ENCODE results near the gene LTF. TPM values are rescaled to one million over a fixed set of nuclear protein-coding genes. Genes with fewer than 3 reads are reported as not detected.

Gene LTF
- total RNA-seq, 4 donors from 2014 or later = 0.14 to 3.3 TPM; not detected in 2

DNA sequence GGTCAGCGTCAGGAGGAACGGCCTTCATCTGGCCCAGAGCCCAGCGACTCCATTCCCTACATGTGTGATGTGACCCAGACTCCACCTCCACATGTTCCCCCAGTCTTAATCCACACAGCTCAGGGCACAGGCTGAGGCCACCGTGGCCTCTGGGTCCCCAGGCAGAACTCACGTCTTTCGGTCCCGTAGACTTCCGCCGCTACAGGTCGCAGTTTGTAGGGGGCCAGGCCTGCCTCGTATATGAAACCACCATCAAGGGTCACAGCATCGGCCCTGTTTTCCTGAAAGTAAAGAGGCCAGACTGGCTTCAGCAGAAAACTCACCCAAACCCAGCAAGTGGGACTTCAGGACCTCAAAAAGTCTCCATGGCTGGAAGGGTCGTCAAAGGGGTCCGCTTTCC, 8.6 kb downstream of the LTF start:
- Histone ChIP-seq H3K9me3 (no peaks in the 10 kb centered on the region), H3K4me3 (no peak overlapping the region), H3K4me1 (no peaks in the 10 kb centered on the region), H3K36me3 (no peaks in the 10 kb centered on the region), H3K27me3 (no peaks in the 10 kb centered on the region), H3K27ac (no peak overlapping the region)
- intact Hi-C loops (cut with DNase I; ENCODE audit: low total_unique reads) = no loop called here
- in situ Hi-C loops (cut with MboI; ENCODE audit: low pct_ligation_motif_present in 1 of 4, low pct_unique_long_range_greater_than_20kb in 1 of 4, low sequenced_read_pairs in 3 of 4) = no loop called here
- no peak for DNase-seq
- WGBS, 2 donors (ENCODE audit: low coverage in 1 of 2) = 63 to 89% methylated on average over 2 to 14 of the region's 14 CpGs
- TF ChIP-seq EP300 (IDR thresholded peaks at IDR 0.05; ENCODE audit: low read depth) = no peak
- TF ChIP-seq, protein P1, sequence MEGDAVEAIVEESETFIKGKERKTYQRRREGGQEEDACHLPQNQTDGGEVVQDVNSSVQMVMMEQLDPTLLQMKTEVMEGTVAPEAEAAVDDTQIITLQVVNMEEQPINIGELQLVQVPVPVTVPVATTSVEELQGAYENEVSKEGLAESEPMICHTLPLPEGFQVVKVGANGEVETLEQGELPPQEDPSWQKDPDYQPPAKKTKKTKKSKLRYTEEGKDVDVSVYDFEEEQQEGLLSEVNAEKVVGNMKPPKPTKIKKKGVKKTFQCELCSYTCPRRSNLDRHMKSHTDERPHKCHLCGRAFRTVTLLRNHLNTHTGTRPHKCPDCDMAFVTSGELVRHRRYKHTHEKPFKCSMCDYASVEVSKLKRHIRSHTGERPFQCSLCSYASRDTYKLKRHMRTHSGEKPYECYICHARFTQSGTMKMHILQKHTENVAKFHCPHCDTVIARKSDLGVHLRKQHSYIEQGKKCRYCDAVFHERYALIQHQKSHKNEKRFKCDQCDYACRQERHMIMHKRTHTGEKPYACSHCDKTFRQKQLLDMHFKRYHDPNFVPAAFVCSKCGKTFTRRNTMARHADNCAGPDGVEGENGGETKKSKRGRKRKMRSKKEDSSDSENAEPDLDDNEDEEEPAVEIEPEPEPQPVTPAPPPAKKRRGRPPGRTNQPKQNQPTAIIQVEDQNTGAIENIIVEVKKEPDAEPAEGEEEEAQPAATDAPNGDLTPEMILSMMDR (IDR thresholded peaks at IDR 0.05) = no peak
- no peak for TF ChIP-seq POLR2AphosphoS5 (IDR thresholded peaks at IDR 0.05)

DNA sequence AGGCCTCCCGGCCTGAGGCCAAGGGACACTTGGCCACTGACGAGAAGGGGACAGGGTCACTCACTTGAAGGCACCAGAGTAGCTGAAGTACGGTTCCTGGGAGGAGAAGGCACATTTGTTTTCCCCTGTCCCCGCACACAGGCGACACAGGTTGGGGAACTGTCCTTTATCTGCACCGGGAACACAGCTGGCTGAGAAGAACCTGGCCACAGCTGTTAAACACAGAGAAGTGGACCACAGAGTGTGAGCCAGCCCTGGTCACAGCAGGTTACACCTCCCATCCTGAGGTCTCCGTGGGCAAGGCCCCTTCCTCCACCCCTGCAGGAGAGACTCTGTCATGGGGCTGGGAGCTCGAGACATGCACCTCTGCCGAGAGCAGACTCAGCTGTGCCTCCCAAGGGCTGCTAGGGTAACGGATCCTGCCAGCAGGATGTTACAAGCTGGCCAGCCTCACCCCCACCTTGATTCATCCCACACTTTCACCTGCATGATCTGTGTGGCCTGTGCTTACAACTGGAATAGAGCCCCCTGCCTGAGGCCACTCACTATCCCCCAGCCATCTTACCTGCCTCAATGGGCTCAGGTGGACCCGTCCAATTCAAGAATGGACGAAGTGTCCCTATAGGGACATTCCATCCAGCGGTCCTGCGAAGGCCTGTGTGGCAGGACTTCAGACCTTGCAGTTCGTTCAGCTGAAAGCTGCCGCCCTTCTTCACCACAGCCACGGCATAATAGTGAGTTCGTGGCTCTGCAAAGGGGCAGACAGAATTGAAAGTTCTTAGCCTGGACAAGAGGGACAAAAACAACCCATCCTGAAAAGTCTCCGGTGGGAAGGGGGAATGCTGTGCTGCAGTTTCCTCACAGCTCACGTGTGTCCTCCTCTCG, 9.2 kb downstream of the LTF start:
- H3K9me3 ChIP-seq = no peaks in the 10 kb centered on the region
- DNase-seq = no peak

DNA sequence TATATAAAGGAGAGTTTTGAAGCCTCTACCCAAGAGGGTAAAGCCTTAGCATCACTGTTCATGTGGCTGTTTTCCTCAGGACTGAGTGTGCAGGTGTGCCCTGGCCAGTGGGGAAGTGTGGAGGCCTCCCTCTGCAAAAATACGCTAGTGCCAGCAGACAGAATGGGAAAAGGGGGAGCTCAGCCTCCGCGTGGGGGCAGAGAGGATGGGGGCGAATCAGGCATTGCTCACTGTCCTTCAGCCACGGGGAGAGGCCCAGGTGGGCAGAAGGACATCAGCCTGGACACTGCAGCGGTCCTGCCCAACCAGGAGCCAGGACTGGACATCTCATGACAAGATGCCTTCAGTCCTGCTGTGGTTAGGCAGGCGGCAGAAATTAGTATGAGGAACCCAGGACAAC, 10.1 kb downstream of the LTF start:
- Histone ChIP-seq H3K9me3 (no peaks in the 10 kb centered on the region), H3K36me3 (no peaks in the 10 kb centered on the region), H3K27ac (no peak overlapping the region), H3K4me3 (no peak overlapping the region), H3K4me1 (no peaks in the 10 kb centered on the region), H3K27me3 (no peaks in the 10 kb centered on the region)
- TF ChIP-seq POLR2A (IDR thresholded peaks at IDR 0.05) = no peak
- DNase-seq = no peak
- in situ Hi-C loops (cut with MboI; ENCODE audit: low pct_ligation_motif_present in 1 of 4, low pct_unique_long_range_greater_than_20kb in 1 of 4, low sequenced_read_pairs in 3 of 4) (no loop called here), intact Hi-C loops (cut with DNase I; ENCODE audit: low total_unique reads) (no loop called here)
- 70% methylated on average over 6 of the region's 7 CpGs; no CpG with 5 or more reads in 1 of the 2 donors for WGBS, 2 donors (ENCODE audit: low coverage in 1 of 2)

More for the DNA sequence above, 9.2 kb downstream of the LTF start:
- no peak overlapping the region for H3K4me3 ChIP-seq
- in situ Hi-C loops (cut with MboI; ENCODE audit: low pct_ligation_motif_present in 1 of 4, low pct_unique_long_range_greater_than_20kb in 1 of 4, low sequenced_read_pairs in 3 of 4) = no loop called here
- no peaks in the 10 kb centered on the region for H3K27me3 ChIP-seq
- TF ChIP-seq POLR2AphosphoS5 (IDR thresholded peaks at IDR 0.05) (no peak), POLR2A (IDR thresholded peaks at IDR 0.05) (no peak), EP300 (IDR thresholded peaks at IDR 0.05; ENCODE audit: low read depth) (no peak)
- TF ChIP-seq, protein P1 (IDR thresholded peaks at IDR 0.05) = no peak
- 87% methylated on average over 21 of the region's 21 CpGs; no CpG with 5 or more reads in 1 of the 2 donors for WGBS, 2 donors (ENCODE audit: low coverage in 1 of 2)
- H3K27ac ChIP-seq = no peak overlapping the region
- intact Hi-C loops (cut with DNase I; ENCODE audit: low total_unique reads) = no loop called here
- no peaks in the 10 kb centered on the region for H3K4me1 ChIP-seq
- no peaks in the 10 kb centered on the region for H3K36me3 ChIP-seq

DNA sequence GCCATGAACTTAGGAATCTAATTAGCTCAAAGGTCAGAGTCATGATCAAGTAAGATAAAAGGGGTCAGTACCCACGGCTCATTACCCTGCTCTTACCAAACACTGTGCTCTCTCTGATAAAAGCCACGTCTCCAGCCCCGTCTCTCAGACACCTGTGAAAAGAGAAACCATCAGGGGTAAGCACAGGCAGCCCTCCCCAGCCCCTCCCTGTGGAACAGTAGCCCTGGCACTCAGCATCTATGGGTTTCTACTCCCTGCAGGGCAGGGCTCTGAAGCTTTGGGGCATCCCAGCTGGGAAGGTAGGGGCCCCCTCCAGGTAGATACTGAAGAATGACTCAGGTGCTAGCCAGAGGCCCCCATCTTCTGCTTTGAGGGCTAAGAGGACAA, 10.5 kb downstream of the LTF start:
- intact Hi-C loops (cut with DNase I; ENCODE audit: low total_unique reads) (no loop called here), in situ Hi-C loops (cut with MboI; ENCODE audit: low pct_ligation_motif_present in 1 of 4, low pct_unique_long_range_greater_than_20kb in 1 of 4, low sequenced_read_pairs in 3 of 4) (no loop called here)
- Histone ChIP-seq H3K27ac (no peak overlapping the region), H3K36me3 (no peaks in the 10 kb centered on the region), H3K4me1 (no peaks in the 10 kb centered on the region), H3K27me3 (no peaks in the 10 kb centered on the region), H3K9me3 (no peaks in the 10 kb centered on the region), H3K4me3 (no peak overlapping the region)
- DNase-seq = no peak
- TF ChIP-seq EP300 (IDR thresholded peaks at IDR 0.05; ENCODE audit: low read depth) (no peak), POLR2AphosphoS5 (IDR thresholded peaks at IDR 0.05) (no peak), POLR2A (IDR thresholded peaks at IDR 0.05) (no peak)
- TF ChIP-seq, protein P1 (IDR thresholded peaks at IDR 0.05) = no peak
- WGBS, 2 donors (ENCODE audit: low coverage in 1 of 2) = 36% methylated on average over 3 of the region's 3 CpGs; no CpG with 5 or more reads in 1 of the 2 donors
